ENCODE measurements around the gene PROSER1.

GRCh38 chr13:39040206-39040605 lies 2.3 kb upstream of the PROSER1 start:
- TF ChIP-seq SIN3A (IDR thresholded peaks at IDR 0.05; ENCODE audit: borderline replicate concordance, insufficient read depth, low read length) (no peak), REST (IDR thresholded peaks at IDR 0.05; ENCODE audit: insufficient read depth in 1 of 2, low read depth in 2 of 2, low read length in 2 of 2) (no peak), TAF1 (IDR thresholded peaks at IDR 0.05; ENCODE audit: borderline replicate concordance, insufficient read depth, low read length) (no peak), POLR2AphosphoS5 (IDR thresholded peaks at IDR 0.05; ENCODE audit: low read depth, low read length) (no peak)
